BE2C (cell line): ENCODE results near the gene P2RY8.

Source experiments
- DNase-seq: peaks from one replicate; pipeline ENCODE4 v3.0.0-alpha.2; 2020
- H3K27me3 ChIP-seq: fragments of 250-450 bp; sonication (Bioruptor Pico); 2 replicates; pipeline ENCODE4 v1.5.1; 2020; ENCODE audit warnings: mild to moderate bottlenecking
- H3K36me3 ChIP-seq: fragments of 250-450 bp; sonication (Bioruptor Pico); 2 replicates; pipeline ENCODE4 v1.5.1; 2020; ENCODE audit warnings: mild to moderate bottlenecking
- H3K4me1 ChIP-seq: fragments of 250-450 bp; sonication (Bioruptor Pico); 2 replicates; pipeline ENCODE4 v1.5.1; 2020
- H3K4me3 ChIP-seq: 2 replicates; pipeline ENCODE4 v1.5.1; 2011; ENCODE audit warnings: low read depth, low read length
- H3K9me3 ChIP-seq: fragments of 250-450 bp; sonication (Bioruptor Pico); 2 replicates; pipeline ENCODE4 v1.5.1; 2020
- TF ChIP-seq, protein P1 (sequence below): IDR thresholded peaks from 2 replicates; pipeline ENCODE4 v1.5.1; 2012; ENCODE audit warnings: mild to moderate bottlenecking, low read depth, low read length

Gene P2RY8

DNA sequence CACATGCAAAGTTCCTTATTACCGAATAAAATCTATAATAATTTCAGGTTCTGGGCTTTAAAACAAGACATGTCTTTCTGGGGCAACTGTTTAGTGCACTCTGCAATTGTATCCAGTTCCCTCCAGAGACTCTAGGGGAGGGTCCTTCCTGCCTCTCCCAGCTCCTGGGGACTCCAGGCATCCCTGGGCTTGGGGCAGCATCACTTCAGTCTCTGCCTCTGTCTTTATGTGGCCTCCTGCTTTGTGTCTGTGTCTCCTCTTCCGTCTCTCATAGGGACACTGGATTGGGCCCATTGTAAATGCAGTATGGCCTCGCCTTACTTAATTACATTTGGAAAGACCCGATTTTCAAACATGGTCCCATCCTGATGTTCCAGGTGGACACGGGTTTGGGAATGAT lies 73.4 kb downstream of the P2RY8 start:
- TF ChIP-seq, protein P1, sequence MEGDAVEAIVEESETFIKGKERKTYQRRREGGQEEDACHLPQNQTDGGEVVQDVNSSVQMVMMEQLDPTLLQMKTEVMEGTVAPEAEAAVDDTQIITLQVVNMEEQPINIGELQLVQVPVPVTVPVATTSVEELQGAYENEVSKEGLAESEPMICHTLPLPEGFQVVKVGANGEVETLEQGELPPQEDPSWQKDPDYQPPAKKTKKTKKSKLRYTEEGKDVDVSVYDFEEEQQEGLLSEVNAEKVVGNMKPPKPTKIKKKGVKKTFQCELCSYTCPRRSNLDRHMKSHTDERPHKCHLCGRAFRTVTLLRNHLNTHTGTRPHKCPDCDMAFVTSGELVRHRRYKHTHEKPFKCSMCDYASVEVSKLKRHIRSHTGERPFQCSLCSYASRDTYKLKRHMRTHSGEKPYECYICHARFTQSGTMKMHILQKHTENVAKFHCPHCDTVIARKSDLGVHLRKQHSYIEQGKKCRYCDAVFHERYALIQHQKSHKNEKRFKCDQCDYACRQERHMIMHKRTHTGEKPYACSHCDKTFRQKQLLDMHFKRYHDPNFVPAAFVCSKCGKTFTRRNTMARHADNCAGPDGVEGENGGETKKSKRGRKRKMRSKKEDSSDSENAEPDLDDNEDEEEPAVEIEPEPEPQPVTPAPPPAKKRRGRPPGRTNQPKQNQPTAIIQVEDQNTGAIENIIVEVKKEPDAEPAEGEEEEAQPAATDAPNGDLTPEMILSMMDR: no peak
- Histone ChIP-seq H3K4me1 (no peaks in the 10 kb centered on the region), H3K4me3 (no peak overlapping the region), H3K27me3 (no peaks in the 10 kb centered on the region), H3K36me3 (no peaks in the 10 kb centered on the region), H3K9me3 (no peaks in the 10 kb centered on the region)
- no peak for DNase-seq

- TF ChIP-seq, protein P1: no peak
- no peak overlapping the region for H3K4me3 ChIP-seq
- DNase-seq: no peak
- H3K36me3 ChIP-seq: no peaks in the 10 kb centered on the region
- no peaks in the 10 kb centered on the region for H3K27me3 ChIP-seq
- H3K9me3 ChIP-seq: no peaks in the 10 kb centered on the region
- no peaks in the 10 kb centered on the region for H3K4me1 ChIP-seq
Measured at GRCh38 chrX:1462596-1463251, 74.3 kb downstream of the P2RY8 start.

DNA sequence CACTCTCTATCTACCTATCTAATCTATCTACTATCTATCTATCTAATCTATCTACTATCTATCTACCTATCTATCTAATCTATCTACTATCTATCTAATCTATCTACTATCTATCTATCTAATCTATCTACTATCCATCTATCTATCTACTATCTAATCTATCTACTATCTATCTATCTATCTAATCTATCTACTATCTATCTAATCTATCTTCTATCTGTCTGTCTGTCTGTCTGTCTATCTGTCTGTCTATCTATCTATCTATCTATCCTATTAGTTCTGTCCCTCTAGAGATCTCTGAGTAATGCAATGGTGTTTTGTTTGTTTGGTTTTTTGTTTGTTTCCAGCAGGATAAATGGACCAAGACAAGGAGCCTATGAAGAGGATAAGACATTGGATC lies 74.9 kb downstream of the P2RY8 start:
- no peaks in the 10 kb centered on the region for H3K9me3 ChIP-seq
- no peaks in the 10 kb centered on the region for H3K27me3 ChIP-seq
- no peak for DNase-seq
- TF ChIP-seq, protein P1: no peak
- no peaks in the 10 kb centered on the region for H3K36me3 ChIP-seq
- no peaks in the 10 kb centered on the region for H3K4me1 ChIP-seq
- H3K4me3 ChIP-seq: no peak overlapping the region

DNA sequence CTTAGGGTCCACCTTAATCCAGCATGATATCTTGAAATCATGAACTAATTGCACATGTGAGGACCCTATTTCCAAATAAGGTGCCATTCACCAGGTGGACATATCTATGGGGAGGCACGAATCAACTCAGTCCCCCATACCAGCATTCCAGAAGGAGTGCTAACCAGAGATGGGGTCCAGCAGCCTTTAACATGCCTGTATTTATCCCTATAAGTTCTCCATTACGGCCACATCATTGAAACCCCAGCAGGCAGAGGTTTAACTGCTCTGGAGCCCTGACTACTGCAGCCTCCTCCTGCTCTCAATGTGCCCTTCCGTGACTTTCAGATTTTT lies 81.1 kb downstream of the P2RY8 start:
- Histone ChIP-seq H3K9me3 (no peaks in the 10 kb centered on the region), H3K4me3 (no peak overlapping the region), H3K27me3 (no peaks in the 10 kb centered on the region), H3K36me3 (no peaks in the 10 kb centered on the region), H3K4me1 (no peaks in the 10 kb centered on the region)
- DNase-seq: no peak
- TF ChIP-seq, protein P1: no peak

DNA sequence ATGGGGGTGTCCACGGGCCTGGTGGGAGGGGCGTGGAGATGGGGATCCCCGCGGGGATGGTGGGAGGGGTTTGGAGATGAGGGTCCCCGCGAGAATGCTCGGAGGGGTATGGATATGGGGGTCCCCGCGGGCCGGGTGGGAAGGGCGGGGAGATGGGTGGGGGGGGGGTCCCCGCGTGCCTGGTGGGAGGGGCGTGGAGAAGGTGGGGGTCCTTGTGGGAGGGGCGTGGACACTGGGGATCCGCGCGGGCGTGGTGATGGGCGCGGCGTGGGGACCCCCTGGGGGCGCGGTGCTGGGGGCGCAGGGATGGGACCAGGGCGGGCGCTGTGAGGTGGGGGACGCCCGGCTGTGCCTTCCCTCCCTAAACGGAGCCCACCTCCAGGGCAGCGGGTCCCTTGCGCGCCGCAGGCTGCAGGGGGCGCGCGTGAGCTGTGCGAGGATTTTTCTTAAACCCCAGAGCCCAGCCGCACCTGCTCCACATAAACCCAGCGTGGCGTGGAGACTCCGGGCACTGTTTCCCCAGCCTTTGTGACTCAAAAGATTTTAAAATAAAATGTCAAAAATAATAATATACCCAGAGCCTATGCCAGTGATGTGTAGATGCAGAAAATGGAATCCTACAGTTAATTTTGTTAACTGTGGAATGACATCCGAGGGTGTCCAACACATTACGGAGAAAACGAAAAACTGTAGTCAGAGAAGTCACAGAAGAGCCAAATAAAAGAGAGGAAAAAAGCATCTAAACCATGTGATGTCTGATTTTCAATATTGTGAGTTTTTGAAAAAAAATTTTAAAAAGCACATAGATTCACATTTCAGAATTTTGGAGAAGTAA lies 82.8 kb downstream of the P2RY8 start:
- H3K9me3 ChIP-seq: no peaks in the 10 kb centered on the region
- H3K4me1 ChIP-seq: no peaks in the 10 kb centered on the region
- H3K36me3 ChIP-seq: no peaks in the 10 kb centered on the region
- TF ChIP-seq, protein P1: peak; percentile 69
- peak; percentile 74 for DNase-seq
- no peaks in the 10 kb centered on the region for H3K27me3 ChIP-seq
- H3K4me3 ChIP-seq: no peak overlapping the region

DNA sequence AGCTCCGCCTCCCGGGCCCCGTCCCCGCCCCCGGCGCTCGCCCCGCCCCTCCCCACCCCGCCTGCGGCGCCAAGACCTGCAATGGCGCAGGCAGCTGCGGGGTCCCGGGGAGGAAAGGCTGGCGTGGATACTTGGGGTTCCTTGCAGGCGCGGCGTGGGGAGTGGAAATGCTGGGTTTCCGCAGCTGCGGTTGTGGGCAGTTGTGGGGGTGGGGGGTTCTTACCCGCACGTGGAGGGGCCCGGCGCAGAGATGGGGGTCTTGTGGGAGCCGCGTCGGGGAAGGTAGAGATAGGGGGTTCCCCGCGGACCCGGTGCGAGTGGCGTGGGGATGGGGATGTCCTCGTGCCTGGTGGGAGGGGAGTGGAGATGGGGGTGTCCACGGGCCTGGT lies 83.6 kb downstream of the P2RY8 start:
- H3K9me3 ChIP-seq: no peaks in the 10 kb centered on the region
- H3K27me3 ChIP-seq: no peaks in the 10 kb centered on the region
- TF ChIP-seq, protein P1: no peak
- H3K36me3 ChIP-seq: no peaks in the 10 kb centered on the region
- peak overlapping the region; percentile 45 for H3K4me3 ChIP-seq
- H3K4me1 ChIP-seq: no peaks in the 10 kb centered on the region
- no peak for DNase-seq
